ENCODE data around the gene RFTN2. TPM values are rescaled to one million over a fixed set of nuclear protein-coding genes. Genes with fewer than 3 reads are reported as not detected.
A peak's percentile ranks its signal among the peaks of the same experiment; 100 is the strongest.

RFTN2 gene
- total and polyA plus RNA-seq, 2 of the 13 experiments (the other 11 are each of a cell fraction or from before 2014, with no cell fraction given) = not detected

- TF ChIP-seq, protein P1, sequence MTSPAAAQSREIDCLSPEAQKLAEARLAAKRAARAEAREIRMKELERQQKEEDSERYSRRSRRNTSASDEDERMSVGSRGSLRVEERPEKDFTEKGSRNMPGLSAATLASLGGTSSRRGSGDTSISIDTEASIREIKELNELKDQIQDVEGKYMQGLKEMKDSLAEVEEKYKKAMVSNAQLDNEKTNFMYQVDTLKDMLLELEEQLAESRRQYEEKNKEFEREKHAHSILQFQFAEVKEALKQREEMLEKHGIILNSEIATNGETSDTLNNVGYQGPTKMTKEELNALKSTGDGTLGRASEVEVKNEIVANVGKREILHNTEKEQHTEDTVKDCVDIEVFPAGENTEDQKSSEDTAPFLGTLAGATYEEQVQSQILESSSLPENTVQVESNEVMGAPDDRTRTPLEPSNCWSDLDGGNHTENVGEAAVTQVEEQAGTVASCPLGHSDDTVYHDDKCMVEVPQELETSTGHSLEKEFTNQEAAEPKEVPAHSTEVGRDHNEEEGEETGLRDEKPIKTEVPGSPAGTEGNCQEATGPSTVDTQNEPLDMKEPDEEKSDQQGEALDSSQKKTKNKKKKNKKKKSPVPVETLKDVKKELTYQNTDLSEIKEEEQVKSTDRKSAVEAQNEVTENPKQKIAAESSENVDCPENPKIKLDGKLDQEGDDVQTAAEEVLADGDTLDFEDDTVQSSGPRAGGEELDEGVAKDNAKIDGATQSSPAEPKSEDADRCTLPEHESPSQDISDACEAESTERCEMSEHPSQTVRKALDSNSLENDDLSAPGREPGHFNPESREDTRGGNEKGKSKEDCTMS (CRISPR knock-in tag; conservative IDR thresholded peaks at IDR 0.05) = no peak
- TF ChIP-seq SPEN (CRISPR knock-in tag; IDR thresholded peaks at IDR 0.05; ENCODE audit: low read depth) (peak; percentile 91), ZNF777 (CRISPR knock-in tag; IDR thresholded peaks at IDR 0.05) (peak; percentile 95), NFIB (CRISPR knock-in tag; IDR thresholded peaks at IDR 0.05; ENCODE audit: borderline replicate concordance) (no peak), ZFX (CRISPR knock-in tag; IDR thresholded peaks at IDR 0.05; ENCODE audit: low read depth) (peak; percentile 85), ZNF256 (CRISPR knock-in tag; conservative IDR thresholded peaks at IDR 0.05) (no peak), SALL2 (CRISPR knock-in tag; IDR thresholded peaks at IDR 0.05) (0 out of 2 replicates have a peak, but pooled peaks have one; percentile 45), ZNF34 (CRISPR knock-in tag; IDR thresholded peaks at IDR 0.05; ENCODE audit: borderline replicate concordance) (peak; percentile 25; the same call in 1 of the 2 replicates), NR2F2 (IDR thresholded peaks at IDR 0.05; ENCODE audit: borderline replicate concordance, low read depth) (no peak), AHR (CRISPR knock-in tag; IDR thresholded peaks at IDR 0.05) (0 out of 2 replicates have a peak, but pooled peaks have one; percentile 52), ZUFSP (CRISPR knock-in tag; IDR thresholded peaks at IDR 0.05; ENCODE audit: borderline replicate concordance) (no peak)
- TF ChIP-seq, protein P2, sequence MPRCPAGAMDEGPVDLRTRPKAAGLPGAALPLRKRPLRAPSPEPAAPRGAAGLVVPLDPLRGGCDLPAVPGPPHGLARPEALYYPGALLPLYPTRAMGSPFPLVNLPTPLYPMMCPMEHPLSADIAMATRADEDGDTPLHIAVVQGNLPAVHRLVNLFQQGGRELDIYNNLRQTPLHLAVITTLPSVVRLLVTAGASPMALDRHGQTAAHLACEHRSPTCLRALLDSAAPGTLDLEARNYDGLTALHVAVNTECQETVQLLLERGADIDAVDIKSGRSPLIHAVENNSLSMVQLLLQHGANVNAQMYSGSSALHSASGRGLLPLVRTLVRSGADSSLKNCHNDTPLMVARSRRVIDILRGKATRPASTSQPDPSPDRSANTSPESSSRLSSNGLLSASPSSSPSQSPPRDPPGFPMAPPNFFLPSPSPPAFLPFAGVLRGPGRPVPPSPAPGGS (CRISPR knock-in tag; IDR thresholded peaks at IDR 0.05) = no peak; the same call in 1 of the 2 replicates
- TF ChIP-seq, protein P3, sequence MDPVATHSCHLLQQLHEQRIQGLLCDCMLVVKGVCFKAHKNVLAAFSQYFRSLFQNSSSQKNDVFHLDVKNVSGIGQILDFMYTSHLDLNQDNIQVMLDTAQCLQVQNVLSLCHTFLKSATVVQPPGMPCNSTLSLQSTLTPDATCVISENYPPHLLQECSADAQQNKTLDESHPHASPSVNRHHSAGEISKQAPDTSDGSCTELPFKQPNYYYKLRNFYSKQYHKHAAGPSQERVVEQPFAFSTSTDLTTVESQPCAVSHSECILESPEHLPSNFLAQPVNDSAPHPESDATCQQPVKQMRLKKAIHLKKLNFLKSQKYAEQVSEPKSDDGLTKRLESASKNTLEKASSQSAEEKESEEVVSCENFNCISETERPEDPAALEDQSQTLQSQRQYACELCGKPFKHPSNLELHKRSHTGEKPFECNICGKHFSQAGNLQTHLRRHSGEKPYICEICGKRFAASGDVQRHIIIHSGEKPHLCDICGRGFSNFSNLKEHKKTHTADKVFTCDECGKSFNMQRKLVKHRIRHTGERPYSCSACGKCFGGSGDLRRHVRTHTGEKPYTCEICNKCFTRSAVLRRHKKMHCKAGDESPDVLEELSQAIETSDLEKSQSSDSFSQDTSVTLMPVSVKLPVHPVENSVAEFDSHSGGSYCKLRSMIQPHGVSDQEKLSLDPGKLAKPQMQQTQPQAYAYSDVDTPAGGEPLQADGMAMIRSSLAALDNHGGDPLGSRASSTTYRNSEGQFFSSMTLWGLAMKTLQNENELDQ (CRISPR knock-in tag; IDR thresholded peaks at IDR 0.05; ENCODE audit: borderline replicate concordance) = peak; percentile 64; the same call in 1 of the 2 replicates
- TF ChIP-seq, protein P4, sequence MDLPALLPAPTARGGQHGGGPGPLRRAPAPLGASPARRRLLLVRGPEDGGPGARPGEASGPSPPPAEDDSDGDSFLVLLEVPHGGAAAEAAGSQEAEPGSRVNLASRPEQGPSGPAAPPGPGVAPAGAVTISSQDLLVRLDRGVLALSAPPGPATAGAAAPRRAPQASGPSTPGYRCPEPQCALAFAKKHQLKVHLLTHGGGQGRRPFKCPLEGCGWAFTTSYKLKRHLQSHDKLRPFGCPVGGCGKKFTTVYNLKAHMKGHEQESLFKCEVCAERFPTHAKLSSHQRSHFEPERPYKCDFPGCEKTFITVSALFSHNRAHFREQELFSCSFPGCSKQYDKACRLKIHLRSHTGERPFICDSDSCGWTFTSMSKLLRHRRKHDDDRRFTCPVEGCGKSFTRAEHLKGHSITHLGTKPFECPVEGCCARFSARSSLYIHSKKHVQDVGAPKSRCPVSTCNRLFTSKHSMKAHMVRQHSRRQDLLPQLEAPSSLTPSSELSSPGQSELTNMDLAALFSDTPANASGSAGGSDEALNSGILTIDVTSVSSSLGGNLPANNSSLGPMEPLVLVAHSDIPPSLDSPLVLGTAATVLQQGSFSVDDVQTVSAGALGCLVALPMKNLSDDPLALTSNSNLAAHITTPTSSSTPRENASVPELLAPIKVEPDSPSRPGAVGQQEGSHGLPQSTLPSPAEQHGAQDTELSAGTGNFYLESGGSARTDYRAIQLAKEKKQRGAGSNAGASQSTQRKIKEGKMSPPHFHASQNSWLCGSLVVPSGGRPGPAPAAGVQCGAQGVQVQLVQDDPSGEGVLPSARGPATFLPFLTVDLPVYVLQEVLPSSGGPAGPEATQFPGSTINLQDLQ (CRISPR knock-in tag; IDR thresholded peaks at IDR 0.05) = no peak
- TF ChIP-seq, protein P5, sequence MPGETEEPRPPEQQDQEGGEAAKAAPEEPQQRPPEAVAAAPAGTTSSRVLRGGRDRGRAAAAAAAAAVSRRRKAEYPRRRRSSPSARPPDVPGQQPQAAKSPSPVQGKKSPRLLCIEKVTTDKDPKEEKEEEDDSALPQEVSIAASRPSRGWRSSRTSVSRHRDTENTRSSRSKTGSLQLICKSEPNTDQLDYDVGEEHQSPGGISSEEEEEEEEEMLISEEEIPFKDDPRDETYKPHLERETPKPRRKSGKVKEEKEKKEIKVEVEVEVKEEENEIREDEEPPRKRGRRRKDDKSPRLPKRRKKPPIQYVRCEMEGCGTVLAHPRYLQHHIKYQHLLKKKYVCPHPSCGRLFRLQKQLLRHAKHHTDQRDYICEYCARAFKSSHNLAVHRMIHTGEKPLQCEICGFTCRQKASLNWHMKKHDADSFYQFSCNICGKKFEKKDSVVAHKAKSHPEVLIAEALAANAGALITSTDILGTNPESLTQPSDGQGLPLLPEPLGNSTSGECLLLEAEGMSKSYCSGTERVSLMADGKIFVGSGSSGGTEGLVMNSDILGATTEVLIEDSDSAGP (CRISPR knock-in tag; IDR thresholded peaks at IDR 0.05; ENCODE audit: borderline replicate concordance) = peak; percentile 90; the same call in 1 of the 2 replicates
These were observed 29.9 kb upstream of the RFTN2 start, which contains the start of gene MARS2 (continued) for GRCh38 chr2:197705121-197705911.

Data from HepG2 (cell line).